Retinal pigment epithelial cell (primary cell): Measurements from ENCODE around the gene IGFALS.

ENCODE experiments used
- DNase-seq: peaks from one replicate; pipeline ENCODE4 v3.0.0-alpha.2; 2010; ENCODE audit warnings: low read depth
- H3K4me3 ChIP-seq: 2 replicates; pipeline ENCODE4 v1.5.1; 2011; ENCODE audit warnings: mild to moderate bottlenecking, low read length, control low read depth, moderate library complexity
- TF ChIP-seq, protein P1 (sequence below): conservative IDR thresholded peaks from 2 replicates; pipeline ENCODE4 v1.5.1; 2011; ENCODE audit warnings: low read depth, low read length, control low read depth, inconsistent platforms

The IGFALS gene

DNA sequence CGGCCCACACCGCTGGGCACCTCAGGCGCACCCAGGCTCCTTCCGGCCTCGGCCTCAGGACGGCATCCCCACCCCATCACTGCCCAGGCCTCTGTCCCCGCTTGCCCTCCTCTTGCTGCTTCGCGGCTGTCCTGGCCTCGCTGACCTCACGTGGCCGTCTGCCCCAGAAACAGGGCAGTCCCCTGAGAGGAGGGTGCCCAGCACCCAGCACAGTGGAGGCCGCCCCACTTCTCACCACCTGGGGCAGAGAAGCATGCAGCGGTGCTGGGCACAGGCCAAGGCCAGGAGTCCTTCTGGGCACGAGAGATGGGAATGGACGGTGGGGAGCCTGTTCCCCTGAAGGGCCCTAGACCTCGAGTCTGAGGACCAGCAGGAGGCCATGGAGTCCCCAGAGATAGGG, 24.2 kb upstream of the IGFALS start:
- H3K4me3 ChIP-seq: no peak overlapping the region
- TF ChIP-seq, protein P1, sequence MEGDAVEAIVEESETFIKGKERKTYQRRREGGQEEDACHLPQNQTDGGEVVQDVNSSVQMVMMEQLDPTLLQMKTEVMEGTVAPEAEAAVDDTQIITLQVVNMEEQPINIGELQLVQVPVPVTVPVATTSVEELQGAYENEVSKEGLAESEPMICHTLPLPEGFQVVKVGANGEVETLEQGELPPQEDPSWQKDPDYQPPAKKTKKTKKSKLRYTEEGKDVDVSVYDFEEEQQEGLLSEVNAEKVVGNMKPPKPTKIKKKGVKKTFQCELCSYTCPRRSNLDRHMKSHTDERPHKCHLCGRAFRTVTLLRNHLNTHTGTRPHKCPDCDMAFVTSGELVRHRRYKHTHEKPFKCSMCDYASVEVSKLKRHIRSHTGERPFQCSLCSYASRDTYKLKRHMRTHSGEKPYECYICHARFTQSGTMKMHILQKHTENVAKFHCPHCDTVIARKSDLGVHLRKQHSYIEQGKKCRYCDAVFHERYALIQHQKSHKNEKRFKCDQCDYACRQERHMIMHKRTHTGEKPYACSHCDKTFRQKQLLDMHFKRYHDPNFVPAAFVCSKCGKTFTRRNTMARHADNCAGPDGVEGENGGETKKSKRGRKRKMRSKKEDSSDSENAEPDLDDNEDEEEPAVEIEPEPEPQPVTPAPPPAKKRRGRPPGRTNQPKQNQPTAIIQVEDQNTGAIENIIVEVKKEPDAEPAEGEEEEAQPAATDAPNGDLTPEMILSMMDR: no peak
- no peak for DNase-seq

DNA sequence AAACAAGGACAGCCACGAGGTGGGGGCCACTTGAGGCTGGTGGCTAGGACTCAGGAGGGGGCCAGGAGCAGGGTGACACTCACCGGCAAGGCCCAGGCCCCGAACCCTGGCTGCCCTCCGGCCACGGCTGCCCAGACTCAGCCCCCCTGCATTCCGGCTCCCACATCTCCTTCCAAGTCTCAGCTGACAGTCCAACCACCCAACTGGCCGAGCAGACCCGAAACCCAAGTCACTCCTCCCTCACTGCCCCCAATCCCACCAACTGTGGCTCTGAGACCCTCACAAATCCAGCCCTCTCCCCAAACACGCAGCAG, 23.7 kb upstream of the IGFALS start:
- TF ChIP-seq, protein P1: no peak
- no peak for DNase-seq
- no peak overlapping the region for H3K4me3 ChIP-seq

DNA sequence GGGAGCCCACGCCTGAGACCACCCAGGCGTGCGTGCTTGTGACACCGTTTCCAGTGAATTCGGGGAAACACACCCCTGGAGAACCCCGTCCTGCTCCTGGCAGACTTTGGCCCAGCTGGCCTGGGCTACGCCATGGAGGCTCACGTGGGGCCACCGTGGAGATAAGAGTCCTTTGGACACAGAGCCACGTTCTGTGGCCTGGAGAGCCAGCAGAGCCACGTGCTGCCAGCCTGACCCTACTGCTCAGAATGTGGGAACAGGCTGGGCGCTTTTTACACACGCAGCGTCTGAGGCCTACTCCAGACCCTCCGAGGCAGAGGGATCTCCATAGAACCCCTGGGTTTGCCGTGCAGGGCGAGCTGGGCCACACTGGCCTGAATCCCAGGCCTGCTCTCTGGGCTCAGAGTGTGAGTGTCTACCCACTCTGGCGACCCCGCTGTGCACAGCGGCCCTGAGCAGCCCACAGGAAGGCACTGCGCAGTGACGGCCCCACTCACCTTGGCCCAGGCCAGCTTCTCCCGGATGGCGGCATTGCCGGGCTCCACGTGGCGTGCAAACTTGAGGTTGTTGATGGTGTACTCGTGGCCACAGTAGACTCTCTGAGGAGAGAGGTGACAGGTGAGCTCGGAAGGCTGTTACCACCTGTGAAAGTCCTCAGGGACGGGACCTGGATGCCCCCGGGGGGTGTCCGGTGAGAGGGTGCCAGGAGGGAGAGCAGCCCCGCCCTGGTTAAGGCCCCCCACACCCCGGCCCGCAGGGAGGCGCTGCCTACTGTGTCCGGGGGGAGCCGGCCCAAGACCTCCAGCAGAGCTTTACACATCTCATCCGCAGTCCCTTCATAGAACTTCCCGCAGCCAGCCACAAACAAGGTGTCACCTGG, 23.1 kb upstream of the IGFALS start:
- H3K4me3 ChIP-seq: no peak overlapping the region
- DNase-seq: no peak
- TF ChIP-seq, protein P1: no peak

DNA sequence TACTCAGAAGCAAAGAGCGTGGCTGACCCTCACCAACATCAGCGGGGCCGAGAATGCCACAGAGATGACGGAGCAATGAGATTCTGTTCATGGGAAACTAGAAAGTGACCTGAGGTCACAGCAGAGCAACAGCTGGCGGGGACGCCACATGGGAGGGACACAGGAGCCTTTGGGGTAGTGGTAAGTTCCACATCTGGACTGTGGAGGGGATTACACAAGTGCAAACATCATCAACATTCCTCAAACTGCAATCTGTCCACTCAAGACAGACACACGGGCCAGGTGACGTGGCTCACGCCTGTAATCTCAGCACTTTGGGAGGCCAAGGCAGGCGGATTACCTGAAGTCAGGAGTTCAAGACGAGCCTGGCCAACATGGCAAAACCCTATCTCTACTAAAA, 22.0 kb upstream of the IGFALS start:
- H3K4me3 ChIP-seq: no peak overlapping the region
- TF ChIP-seq, protein P1: no peak
- DNase-seq: no peak

DNA sequence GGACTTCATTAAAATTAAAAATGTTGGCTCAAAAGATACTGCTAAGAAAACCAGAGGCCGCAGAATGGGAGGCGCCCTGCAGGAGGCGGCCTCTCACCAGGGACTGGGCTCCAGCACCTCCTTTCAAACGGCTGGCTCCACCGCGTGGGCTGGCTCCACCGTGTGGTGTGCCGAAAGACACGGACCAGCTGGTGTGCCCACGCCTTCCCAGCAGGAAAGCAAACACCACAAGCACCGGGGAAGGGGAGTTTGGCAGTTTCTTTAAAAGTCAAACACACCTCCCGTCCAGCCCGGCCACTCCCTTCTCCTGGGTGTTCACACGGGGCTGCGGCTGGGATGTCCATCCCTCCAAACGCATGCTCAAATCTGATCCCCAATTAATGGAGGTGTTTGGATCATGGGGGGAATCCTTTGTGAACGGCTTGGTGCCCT, 19.2 kb upstream of the IGFALS start:
- TF ChIP-seq, protein P1: peak; percentile 61
- DNase-seq: no peak
- no peak overlapping the region for H3K4me3 ChIP-seq

DNA sequence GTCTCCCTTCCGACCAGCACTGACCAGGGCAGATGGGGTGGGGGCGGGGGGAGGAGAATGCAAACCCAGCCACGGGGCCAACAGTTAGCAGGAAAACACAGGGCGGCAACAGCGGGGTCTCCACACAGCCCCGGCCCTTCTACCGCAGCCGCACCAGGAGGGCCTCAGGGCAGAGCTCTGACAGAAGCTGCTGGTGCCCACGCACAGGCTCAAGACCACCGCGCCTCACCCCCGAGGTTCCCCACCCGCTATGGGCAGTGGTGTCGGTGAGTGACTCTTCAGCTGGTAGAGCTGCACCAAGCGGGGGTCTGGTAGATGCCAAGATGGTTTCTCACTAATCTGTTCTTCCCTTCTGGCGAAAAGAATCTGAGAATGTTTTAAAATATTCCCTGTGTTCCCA, 17.0 kb upstream of the IGFALS start:
- TF ChIP-seq, protein P1: no peak
- no peak for DNase-seq
- H3K4me3 ChIP-seq: no peak overlapping the region

DNA sequence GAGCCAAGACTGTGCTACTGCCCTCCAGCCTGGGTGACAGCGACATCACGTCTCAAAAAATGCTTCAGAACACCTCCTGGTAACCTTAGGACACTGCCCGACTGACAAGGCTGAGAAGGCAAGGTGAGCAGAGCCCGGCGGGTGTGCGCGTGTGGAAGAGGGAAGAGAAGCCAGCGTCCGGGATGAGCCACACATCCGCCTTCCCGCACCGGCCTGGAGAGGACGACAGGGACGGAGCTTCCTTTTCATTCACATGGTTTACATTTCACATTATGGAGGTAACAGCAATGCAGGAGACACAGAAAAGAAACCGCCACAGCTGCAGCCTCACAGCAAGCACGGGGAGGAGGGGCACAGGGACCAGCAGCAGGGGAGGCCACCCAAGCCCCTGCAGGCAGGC, 16.6 kb upstream of the IGFALS start:
- TF ChIP-seq, protein P1: no peak
- no peak for DNase-seq
- H3K4me3 ChIP-seq: no peak overlapping the region
